Ectodermal cell (in vitro differentiated cells): ENCODE results near the gene UCK2.

Experiments
- H3K27ac ChIP-seq: 2 replicates; pipeline ENCODE4 v1.7.0; 2013; ENCODE audit warnings: mild to moderate bottlenecking, low read depth, low read length; ENCODE audit not compliant: insufficient read depth, poor library complexity, severe bottlenecking
- H3K27me3 ChIP-seq: 2 replicates; pipeline ENCODE4 v1.7.0; 2013; ENCODE audit warnings: mild to moderate bottlenecking, low read length; ENCODE audit not compliant: insufficient read depth, control insufficient read depth, poor library complexity, severe bottlenecking
- H3K36me3 ChIP-seq: one replicate; pipeline ENCODE4 v1.7.0; 2013; ENCODE audit warnings: low read length; ENCODE audit not compliant: control insufficient read depth, insufficient read depth
- H3K4me1 ChIP-seq: one replicate; pipeline ENCODE4 v1.7.0; 2013; ENCODE audit warnings: low read length; ENCODE audit not compliant: control insufficient read depth, insufficient read depth
- H3K4me3 ChIP-seq: 2 replicates; pipeline ENCODE4 v1.7.0; 2013; ENCODE audit warnings: low read depth, low read length, control low read depth; ENCODE audit not compliant: insufficient read depth
- H3K9me3 ChIP-seq: 2 replicates; pipeline ENCODE4 v1.7.0; 2013; ENCODE audit warnings: mild to moderate bottlenecking, low read length, moderate library complexity; ENCODE audit not compliant: control insufficient read depth
- WGBS, 2 experiments: methylation state at CpG; one replicate each; pipeline ENCODE4 v1.1.7; 2013; ENCODE audit warnings: missing lambda C conversion rate in 2 of 2; 5-methylcytosine and 5-hydroxymethylcytosine counted together

The UCK2 gene

DNA sequence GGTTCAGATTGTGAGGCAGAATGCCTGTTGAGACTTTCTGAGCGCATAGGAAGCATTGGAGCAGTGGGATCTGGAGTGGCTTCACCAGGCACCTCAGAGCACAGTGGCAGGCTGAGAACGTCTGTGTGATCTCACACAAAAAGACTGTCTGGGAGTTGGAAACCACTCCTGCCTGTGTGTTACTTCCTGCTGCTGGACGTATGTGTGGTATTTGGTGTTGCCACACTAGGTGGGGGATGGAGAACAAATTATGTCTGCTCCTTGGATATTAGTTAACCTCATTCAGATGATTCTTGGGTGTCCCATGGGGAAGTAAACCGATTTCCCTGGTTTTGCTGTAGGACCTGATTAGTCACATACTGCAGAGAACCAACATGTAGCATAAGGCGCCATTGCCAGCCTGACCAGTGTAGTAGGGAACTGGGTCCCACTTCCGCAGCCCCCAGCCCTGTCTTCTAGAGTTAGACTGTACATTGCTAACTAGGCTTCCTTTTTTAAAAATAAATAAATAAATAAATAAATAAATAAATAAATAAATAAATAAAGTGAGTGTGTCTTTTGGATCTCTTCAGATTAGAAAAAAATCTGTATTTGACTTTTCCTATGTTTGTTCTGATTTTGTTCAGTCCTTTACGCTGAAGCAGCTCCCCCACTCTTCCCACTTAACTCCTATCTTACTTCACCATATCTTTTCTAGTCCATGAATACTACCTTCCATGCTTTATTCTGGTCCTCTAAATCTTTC lies 26.9 kb downstream of the UCK2 start:
- H3K27ac ChIP-seq, result no peak overlapping the region
- no peaks in the 10 kb centered on the region for H3K27me3 ChIP-seq
- peaks cover 9% of the 10 kb centered on the region for H3K4me1 ChIP-seq
- no peaks in the 10 kb centered on the region for H3K36me3 ChIP-seq
- no peaks in the 10 kb centered on the region for H3K9me3 ChIP-seq
- no peak overlapping the region for H3K4me3 ChIP-seq
- WGBS, 2 experiments, result 83 to 87% methylated on average over 7 of the region's 7 CpGs

DNA sequence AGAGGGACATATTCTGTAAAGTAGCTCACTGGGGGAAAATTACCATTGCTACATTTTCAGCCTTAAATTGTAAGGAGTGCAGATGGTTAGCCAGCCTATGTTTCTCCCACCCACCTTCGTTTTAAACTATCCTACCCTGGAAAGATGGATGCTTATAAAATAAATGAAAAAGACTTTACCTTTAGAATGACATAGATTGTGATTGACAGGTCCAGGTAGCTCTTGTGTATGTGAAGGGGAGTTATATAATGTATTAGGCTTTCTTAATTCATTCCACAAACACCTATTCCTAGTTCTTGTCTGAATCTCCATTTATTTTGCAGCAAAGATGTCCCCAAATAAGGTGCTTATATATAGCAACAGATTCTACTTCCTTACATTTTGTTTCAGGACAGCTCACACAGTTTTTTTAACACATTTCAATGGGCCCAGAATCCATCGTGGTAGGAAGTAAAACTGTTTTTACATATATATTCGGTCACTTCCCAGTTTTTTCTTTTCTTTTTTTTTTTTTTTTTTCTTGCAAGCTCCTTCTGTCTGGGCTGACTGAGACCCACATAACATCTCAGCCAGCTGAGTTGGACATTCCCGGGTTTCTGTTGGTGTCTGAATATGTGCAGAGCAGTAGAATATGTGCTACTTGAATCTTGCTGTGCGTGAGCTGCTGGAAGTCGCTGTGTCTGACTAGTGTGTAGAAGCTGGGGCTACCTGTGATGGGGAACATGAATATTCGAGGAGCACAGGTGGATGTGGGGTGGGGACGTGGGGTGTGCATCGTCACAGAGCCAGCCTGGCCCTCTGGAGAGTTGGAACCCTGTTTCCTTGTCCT lies 27.8 kb downstream of the UCK2 start:
- H3K4me3 ChIP-seq, result no peak overlapping the region
- no peaks in the 10 kb centered on the region for H3K27me3 ChIP-seq
- H3K4me1 ChIP-seq, result peaks cover 9% of the 10 kb centered on the region
- WGBS, 2 experiments, result 84 to 85% methylated on average over 8 to 9 of the region's 9 CpGs
- H3K27ac ChIP-seq, result no peak overlapping the region
- H3K9me3 ChIP-seq, result no peaks in the 10 kb centered on the region
- no peaks in the 10 kb centered on the region for H3K36me3 ChIP-seq

DNA sequence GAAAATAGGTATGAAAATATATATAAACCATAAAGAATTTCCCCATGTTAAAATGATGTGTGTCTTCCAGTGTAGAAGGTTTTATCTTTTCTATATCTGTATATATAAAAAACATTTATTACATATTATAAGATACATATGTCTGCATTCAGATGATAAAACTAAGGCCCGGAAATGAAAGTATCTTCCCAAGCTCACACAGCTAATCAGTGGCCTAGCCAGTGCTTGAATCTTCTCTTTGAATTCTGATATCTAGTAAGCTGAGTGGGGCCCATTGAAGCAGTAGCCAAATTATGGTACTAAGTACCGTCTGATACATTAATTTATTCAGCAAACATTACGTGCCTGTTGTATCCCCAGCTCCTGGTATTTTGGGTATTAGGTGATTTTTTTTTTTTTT lies 28.6 kb downstream of the UCK2 start:
- Histone ChIP-seq H3K4me1 (peaks cover 9% of the 10 kb centered on the region), H3K36me3 (no peaks in the 10 kb centered on the region), H3K4me3 (no peak overlapping the region), H3K9me3 (no peaks in the 10 kb centered on the region), H3K27me3 (no peaks in the 10 kb centered on the region), H3K27ac (no peak overlapping the region)
- WGBS, 2 experiments, result 78 to 88% methylated on average over 2 to 3 of the region's 3 CpGs

DNA sequence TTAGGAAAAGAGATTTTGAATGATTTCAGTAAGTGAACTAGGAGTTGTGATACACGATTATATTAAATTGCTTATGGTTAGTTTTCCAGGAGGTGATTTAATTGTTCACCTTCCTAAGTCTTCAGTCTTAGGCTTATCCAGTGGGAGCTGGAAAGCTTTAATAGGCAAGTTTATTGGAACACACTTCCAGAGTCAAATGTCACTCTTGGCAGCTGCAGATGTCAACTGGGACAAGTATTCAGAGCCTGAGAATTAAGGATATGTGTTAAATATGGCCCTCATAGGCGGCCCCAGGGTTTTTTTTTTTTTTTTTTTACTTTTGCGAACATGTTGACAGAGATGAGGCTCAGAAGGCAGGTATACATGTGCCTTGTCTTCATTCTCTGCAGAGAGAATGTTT lies 29.2 kb downstream of the UCK2 start:
- Histone ChIP-seq H3K27me3 (no peaks in the 10 kb centered on the region), H3K4me1 (peaks cover 9% of the 10 kb centered on the region), H3K4me3 (no peak overlapping the region), H3K36me3 (no peaks in the 10 kb centered on the region), H3K27ac (no peak overlapping the region), H3K9me3 (no peaks in the 10 kb centered on the region)
- WGBS, 2 experiments, result 55 to 64% methylated on average over 3 of the region's 3 CpGs

DNA sequence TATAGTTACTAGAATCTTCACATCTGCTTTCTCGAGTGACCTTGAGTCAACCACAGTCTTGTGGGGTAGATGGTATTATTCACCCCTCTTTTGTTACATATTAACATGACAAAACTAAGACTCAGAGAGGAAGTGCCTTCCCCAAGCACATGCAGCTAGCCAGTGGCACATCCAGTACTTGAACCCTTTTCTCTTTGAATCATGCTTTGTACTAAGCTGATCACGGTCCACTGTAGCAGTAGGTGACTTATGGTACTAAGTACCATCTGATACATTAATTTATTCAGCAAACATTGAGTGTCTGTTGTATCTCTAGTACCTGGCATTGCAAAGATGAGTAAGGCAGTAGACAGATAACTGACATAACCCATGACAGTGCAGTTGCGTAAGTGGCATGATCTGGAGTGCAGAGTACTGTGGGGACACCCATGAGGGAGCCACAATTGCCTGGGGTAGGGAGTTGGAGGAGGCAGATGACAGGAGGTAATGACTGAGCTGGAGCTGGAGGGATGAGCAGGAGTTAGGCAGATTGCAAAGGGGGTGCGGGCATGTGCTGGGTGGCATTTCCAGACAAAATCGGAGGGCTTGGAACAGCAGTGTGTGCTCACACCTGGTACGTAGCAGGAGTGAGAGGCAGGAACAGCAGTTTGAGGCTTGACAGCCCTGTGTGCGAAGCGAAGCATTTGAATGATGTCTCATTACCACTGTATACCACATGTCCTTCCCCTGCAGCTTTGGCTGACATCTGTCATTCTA lies 29.8 kb downstream of the UCK2 start:
- Histone ChIP-seq H3K9me3 (no peaks in the 10 kb centered on the region), H3K36me3 (no peaks in the 10 kb centered on the region), H3K4me3 (no peak overlapping the region), H3K4me1 (peaks cover 14% of the 10 kb centered on the region), H3K27ac (no peak overlapping the region), H3K27me3 (no peaks in the 10 kb centered on the region)
- 87 to 96% methylated on average over 7 to 8 of the region's 8 CpGs for WGBS, 2 experiments

DNA sequence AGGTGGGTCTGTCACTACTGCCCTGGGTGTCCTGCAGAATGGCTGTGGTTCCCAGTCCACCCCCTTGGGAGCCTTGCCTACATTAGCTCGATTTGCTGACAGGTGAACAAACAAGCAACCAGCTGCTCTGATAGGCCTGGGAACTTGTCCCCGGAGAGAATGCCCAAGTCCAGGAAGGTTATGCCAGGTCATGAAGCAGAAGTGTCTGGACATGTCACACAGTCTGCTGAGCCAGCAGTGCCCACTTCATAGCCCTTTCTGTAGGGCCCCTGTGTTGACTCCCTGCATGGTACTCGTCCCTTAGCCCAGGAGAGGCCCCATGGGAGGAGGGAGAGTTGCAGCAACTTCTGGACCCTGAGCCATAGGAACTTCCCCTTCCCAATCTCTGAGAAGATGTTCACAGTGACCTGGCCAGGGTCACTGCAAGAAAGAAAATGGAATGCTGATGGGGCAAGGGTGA lies 31.0 kb downstream of the UCK2 start:
- no peak overlapping the region for H3K4me3 ChIP-seq
- no peaks in the 10 kb centered on the region for H3K9me3 ChIP-seq
- no peaks in the 10 kb centered on the region for H3K27me3 ChIP-seq
- no peaks in the 10 kb centered on the region for H3K36me3 ChIP-seq
- H3K4me1 ChIP-seq, result peaks cover 17% of the 10 kb centered on the region
- 87 to 89% methylated on average over 3 of the region's 3 CpGs for WGBS, 2 experiments
- H3K27ac ChIP-seq, result no peak overlapping the region

DNA sequence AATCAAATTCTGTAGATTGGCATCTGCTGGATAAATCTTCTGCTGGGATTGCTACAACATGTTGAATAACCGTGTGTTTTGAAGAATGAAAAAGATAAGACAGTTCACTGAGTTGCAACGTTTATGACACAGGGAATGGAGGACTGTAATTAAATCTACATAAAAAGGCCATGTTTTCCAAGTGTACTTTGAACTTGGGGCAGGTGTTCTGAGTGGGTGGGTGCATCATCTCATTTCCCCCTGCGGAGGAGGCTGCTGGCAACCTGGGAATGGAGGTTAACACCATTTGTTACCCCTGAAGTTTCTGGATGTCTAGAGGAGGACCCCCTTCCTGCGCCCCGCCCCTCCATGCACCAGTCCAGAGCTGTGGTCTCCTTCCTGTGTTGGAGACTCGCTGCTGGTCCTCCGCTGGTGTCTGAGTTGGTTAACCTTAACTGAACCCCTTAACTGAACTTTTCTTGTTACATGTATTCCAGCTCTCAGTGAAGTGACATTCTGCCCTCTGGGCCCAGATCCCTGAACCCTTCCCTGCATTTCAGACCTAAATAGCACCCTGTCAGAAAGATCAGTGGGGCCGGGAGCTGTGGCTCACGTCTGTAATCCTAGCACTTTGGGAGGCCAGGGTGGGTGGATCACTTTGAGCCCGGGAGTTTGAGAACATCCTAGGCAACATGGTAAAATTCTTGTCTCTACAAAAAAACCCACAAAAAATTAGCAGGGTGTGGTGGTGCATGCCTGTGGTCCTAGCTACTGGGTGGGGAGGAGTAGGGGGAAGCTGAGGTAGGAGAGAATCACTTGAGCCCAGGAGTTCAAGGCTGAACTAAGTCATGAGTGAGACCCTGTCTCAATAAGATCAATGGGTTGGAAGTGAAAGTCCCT lies 31.8 kb downstream of the UCK2 start:
- Histone ChIP-seq H3K27ac (no peak overlapping the region), H3K4me3 (no peak overlapping the region), H3K27me3 (no peaks in the 10 kb centered on the region), H3K4me1 (peaks cover 9% of the 10 kb centered on the region), H3K9me3 (no peaks in the 10 kb centered on the region), H3K36me3 (no peaks in the 10 kb centered on the region)
- WGBS, 2 experiments, result 91% methylated on average over 10 of the region's 10 CpGs

DNA sequence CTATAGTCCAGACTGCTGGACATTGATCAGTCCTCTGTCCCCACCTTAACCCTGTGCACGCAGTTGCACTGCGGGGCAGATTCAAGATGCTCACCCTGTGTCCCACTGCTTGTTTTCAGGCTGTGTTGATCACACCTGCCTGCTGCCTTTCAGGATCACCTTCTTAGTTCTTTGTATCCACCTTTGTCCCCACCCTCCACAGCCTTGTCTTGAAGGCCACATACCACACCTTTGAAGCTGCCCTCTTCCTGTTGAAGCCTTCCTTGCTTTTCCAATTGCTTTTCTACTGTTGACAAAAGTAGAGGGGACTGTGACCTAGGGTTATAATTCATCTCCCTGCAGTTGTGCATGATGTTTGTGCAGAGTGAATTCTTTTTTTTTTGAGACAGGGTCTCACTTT lies 32.7 kb downstream of the UCK2 start:
- H3K9me3 ChIP-seq, result no peaks in the 10 kb centered on the region
- H3K4me3 ChIP-seq, result no peak overlapping the region
- H3K27ac ChIP-seq, result no peak overlapping the region
- peaks cover 8% of the 10 kb centered on the region for H3K4me1 ChIP-seq
- WGBS, 2 experiments, result 89 to 94% methylated on average over 2 of the region's 2 CpGs
- H3K36me3 ChIP-seq, result no peaks in the 10 kb centered on the region
- no peaks in the 10 kb centered on the region for H3K27me3 ChIP-seq

DNA sequence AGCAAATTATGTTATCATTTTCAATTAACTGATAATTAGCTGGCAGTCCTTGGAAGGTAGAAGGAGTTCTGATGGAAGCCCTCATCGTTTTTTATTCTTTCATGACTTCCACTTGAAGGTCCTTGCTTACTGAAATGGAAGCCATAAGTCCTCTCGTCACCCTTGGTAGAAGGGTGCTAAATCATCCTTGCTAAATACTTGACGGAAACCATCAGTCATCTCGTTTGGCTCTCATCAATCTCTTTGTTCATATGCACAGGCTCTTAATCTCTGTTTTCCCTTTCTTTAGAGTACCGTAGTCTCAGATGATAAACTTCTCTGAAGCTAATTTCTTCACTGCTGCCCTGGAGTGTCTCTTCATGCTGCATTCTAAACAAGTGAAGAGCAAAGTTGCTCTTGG lies 34.5 kb downstream of the UCK2 start:
- no peak overlapping the region for H3K4me3 ChIP-seq
- H3K36me3 ChIP-seq, result no peaks in the 10 kb centered on the region
- H3K9me3 ChIP-seq, result no peaks in the 10 kb centered on the region
- no peaks in the 10 kb centered on the region for H3K27me3 ChIP-seq
- 82 to 88% methylated on average over 5 of the region's 5 CpGs for WGBS, 2 experiments
- no peak overlapping the region for H3K27ac ChIP-seq
- H3K4me1 ChIP-seq, result peaks cover 11% of the 10 kb centered on the region
